HFFc6 (cell line): Measurements from ENCODE around the gene S100A7. TPM values are rescaled to one million over a fixed set of nuclear protein-coding genes. Genes with fewer than 3 reads are reported as not detected.

Experiments
- DNase-seq: peaks from one replicate; pipeline ENCODE4 v3.0.0-alpha.2; 2018
- H3K27ac Mint-ChIP-seq: 2 replicates; pipeline ENCODE4 v1.8.0; 2020; ENCODE audit warnings: mild to moderate bottlenecking, mixed read lengths
- H3K27me3 Mint-ChIP-seq: 2 replicates; pipeline ENCODE4 v1.8.0; 2021; ENCODE audit warnings: mild to moderate bottlenecking, moderate library complexity, mixed read lengths; ENCODE audit not compliant: insufficient read depth
- H3K36me3 Mint-ChIP-seq: 2 replicates; pipeline ENCODE4 v1.8.0; 2021; ENCODE audit warnings: low read depth, mixed read lengths
- H3K4me1 Mint-ChIP-seq: 2 replicates; pipeline ENCODE4 v1.8.0; 2020; ENCODE audit warnings: low read depth, mixed read lengths
- H3K4me3 Mint-ChIP-seq: 2 replicates; pipeline ENCODE4 v1.8.0; 2020; ENCODE audit warnings: mild to moderate bottlenecking, moderate library complexity, mixed read lengths
- H3K9me3 Mint-ChIP-seq: 2 replicates; pipeline ENCODE4 v1.8.0; 2020; ENCODE audit warnings: mild to moderate bottlenecking, mixed read lengths
- long read RNA-seq: library from polyadenylated mRNA; unstranded; transcript quantifications from one replicate; pipeline ENCODE4 v2.0.0, GENCODE V29; 2019
- total RNA-seq, 6 experiments: library from RNA; stranded (reverse); fragmentation: NEBNext Ultra II Directional; extraction: Animal tissue kit (Norgen Biotek cat#: 25700); gene quantifications; 2 replicates in 1 of 6; 3 replicates in 5 of 6; pipeline ENCODE4 v1.2.3, GENCODE V29; 2021
- TF ChIP-seq, protein P1 (sequence below): fragments of 200-600 bp; sonication (generic); IDR thresholded peaks from 2 replicates; pipeline ENCODE4 v1.5.0; 2021; ENCODE audit warnings: antibody characterized with exemption, mild to moderate bottlenecking

Gene S100A7
- not detected for total RNA-seq
- long read RNA-seq, result 0 reads

- TF ChIP-seq, protein P1, sequence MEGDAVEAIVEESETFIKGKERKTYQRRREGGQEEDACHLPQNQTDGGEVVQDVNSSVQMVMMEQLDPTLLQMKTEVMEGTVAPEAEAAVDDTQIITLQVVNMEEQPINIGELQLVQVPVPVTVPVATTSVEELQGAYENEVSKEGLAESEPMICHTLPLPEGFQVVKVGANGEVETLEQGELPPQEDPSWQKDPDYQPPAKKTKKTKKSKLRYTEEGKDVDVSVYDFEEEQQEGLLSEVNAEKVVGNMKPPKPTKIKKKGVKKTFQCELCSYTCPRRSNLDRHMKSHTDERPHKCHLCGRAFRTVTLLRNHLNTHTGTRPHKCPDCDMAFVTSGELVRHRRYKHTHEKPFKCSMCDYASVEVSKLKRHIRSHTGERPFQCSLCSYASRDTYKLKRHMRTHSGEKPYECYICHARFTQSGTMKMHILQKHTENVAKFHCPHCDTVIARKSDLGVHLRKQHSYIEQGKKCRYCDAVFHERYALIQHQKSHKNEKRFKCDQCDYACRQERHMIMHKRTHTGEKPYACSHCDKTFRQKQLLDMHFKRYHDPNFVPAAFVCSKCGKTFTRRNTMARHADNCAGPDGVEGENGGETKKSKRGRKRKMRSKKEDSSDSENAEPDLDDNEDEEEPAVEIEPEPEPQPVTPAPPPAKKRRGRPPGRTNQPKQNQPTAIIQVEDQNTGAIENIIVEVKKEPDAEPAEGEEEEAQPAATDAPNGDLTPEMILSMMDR, result no peak
Observed at GRCh38 chr1:153460551-153460950, at the start of gene S100A7. Gene S100A7 (minus strand): TSS chr1:153460651. CDS start chr1:153459013, 1,638 bp downstream.

GRCh38 chr1:153509729-153510354 lies 49.4 kb upstream of the S100A7 start:
- no peak for DNase-seq
- peak overlapping the region; percentile 56; the same call in 1 of the 2 replicates for H3K27ac Mint-ChIP-seq
- peaks cover 2% of the 10 kb centered on the region; the same call in 1 of the 2 replicates for H3K27me3 Mint-ChIP-seq
- peaks cover 67% of the 10 kb centered on the region for H3K4me1 Mint-ChIP-seq
- TF ChIP-seq, protein P1, result peak; percentile 89
- no peaks in the 10 kb centered on the region for H3K9me3 Mint-ChIP-seq
- no peaks in the 10 kb centered on the region for H3K36me3 Mint-ChIP-seq
- H3K4me3 Mint-ChIP-seq, result no peak overlapping the region

More at GRCh38 chr1:153460551-153460950, at the start of gene S100A7:
- Mint-ChIP-seq H3K36me3 (no peaks in the 10 kb centered on the region), H3K27me3 (peaks cover 33% of the 10 kb centered on the region), H3K4me3 (no peak within 1 kb of the TSS), H3K27ac (no peak within 1 kb of the TSS), H3K9me3 (no peaks in the 10 kb centered on the region), H3K4me1 (peaks cover under 1% of the 10 kb centered on the region; the same call in 1 of the 2 replicates)
- no peak for DNase-seq

DNA sequence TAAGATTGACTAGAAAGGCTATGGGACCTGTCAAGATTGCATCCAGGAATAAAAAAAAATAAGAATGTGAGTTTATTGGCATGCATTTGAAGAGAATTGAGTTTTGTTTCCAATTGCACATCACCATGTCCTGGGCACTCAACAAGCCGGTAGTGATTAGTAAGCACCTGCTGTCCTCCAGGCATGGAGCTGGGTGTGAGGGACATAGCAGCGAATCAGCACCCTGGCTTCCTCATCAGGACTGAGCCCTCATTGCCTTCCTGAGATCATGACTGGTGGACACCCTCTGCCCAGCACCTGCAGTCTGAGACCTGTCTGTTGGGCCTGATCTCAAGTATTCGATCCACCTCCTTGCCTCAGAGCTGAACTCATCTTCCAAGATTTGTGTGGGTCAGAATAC lies 48.6 kb upstream of the S100A7 start:
- Mint-ChIP-seq H3K4me1 (peaks cover 67% of the 10 kb centered on the region), H3K9me3 (no peaks in the 10 kb centered on the region), H3K4me3 (no peak overlapping the region), H3K27me3 (peaks cover 2% of the 10 kb centered on the region; the same call in 1 of the 2 replicates), H3K27ac (peak overlapping the region; percentile 56; the same call in 1 of the 2 replicates), H3K36me3 (no peaks in the 10 kb centered on the region)
- no peak for DNase-seq
- TF ChIP-seq, protein P1, result no peak

DNA sequence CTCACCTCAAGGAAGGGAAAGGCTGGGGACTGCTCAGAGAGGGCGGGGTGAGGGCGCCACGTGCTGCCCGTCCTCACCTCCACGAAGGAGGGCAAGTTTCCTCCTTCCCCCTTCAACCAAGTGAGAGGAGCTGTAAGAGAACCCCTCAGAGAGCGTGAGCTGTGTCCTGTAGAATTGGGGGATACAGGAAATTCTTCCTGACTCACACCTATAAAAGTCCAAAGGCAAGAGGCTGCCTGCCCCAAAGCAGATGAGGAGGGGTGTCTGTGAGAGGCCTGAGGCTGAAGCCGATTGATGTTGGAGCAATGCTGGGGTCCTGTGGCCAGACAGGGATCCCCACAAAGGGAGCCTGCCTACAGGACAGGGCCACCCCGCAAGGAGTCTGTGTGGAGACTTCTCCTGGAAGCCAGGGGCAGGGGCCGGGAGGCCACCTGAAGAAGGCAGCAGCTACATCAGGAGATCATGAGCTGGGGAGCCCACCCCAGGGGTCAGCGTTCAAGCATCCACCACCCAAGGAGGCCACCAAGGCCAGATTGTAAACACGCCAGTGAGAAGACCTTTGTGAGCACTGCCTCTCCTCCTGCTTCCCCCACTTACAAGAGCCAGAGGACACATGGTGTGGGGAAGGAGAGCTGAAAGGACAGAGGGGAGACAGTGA lies 47.6 kb upstream of the S100A7 start:
- H3K27ac Mint-ChIP-seq, result peak overlapping the region; percentile 86
- no peaks in the 10 kb centered on the region for H3K36me3 Mint-ChIP-seq
- H3K9me3 Mint-ChIP-seq, result no peaks in the 10 kb centered on the region
- DNase-seq, result no peak
- H3K27me3 Mint-ChIP-seq, result peaks cover 2% of the 10 kb centered on the region; the same call in 1 of the 2 replicates
- H3K4me3 Mint-ChIP-seq, result peak overlapping the region; percentile 50
- TF ChIP-seq, protein P1, result no peak
- H3K4me1 Mint-ChIP-seq, result peaks cover 67% of the 10 kb centered on the region

- Mint-ChIP-seq H3K9me3 (no peaks in the 10 kb centered on the region), H3K27me3 (peaks cover 2% of the 10 kb centered on the region; the same call in 1 of the 2 replicates), H3K4me3 (peak overlapping the region; percentile 50), H3K27ac (peak overlapping the region; percentile 86), H3K4me1 (peaks cover 66% of the 10 kb centered on the region), H3K36me3 (no peaks in the 10 kb centered on the region)
- TF ChIP-seq, protein P1, result no peak
- peak; percentile 79 for DNase-seq
Observed at GRCh38 chr1:153506831-153507413, 46.5 kb upstream of the S100A7 start.
